Fibroblast of the aortic adventitia (primary cell): ENCODE measurements around the gene MUC12. TPM values are rescaled to one million over a fixed set of nuclear protein-coding genes. Genes with fewer than 3 reads are reported as not detected.

Experiments used
- DNase-seq: peaks from one replicate; pipeline ENCODE4 v3.0.0-alpha.2; 2010; ENCODE audit warnings: low read depth
- H3K4me3 ChIP-seq: 2 replicates; pipeline ENCODE4 v1.5.1; 2011; ENCODE audit warnings: low read depth, mild to moderate bottlenecking, control low read depth, low read length, moderate library complexity
- CTCF ChIP-seq: IDR thresholded peaks from 2 replicates; pipeline ENCODE4 v1.5.1; 2011; ENCODE audit warnings: mild to moderate bottlenecking, low read length, control low read depth, inconsistent platforms; ENCODE audit not compliant: insufficient read depth
- small RNA-seq: library from RNA; depleted of rRNA; stranded (forward); fragments of <200 nt; gene quantifications from one replicate; pipeline ENCODE3, GENCODE V24; 2012
- total RNA-seq: library from RNA; depleted of rRNA; stranded (reverse); fragments of >200 nt; gene quantifications from 2 replicates; pipeline ENCODE4 v1.2.3, GENCODE V29; 2012; ENCODE audit warnings: low replicate concordance

MUC12 gene
- total RNA-seq, 1 donor: not detected

DNA sequence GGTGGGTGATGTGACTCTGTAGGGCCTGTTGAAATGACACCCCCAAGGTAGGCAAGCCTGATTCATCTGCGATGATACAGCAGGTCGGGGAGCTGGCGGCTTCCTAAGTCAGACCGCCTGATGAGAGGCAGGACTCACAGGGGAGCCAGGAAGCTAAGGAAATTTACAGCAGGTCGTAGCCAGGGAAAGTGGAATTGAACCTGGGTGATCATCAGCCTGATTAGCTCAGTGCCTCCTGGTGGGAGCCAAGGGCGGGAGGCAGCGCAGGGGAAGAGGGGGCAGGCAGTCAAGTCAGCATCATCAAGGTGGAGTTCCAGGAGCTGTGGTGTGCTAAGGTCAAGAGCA lies 97.4 kb downstream of the MUC12 start:
- no peak for DNase-seq
- no peak overlapping the region for H3K4me3 ChIP-seq
- TF ChIP-seq CTCF: no peak

DNA sequence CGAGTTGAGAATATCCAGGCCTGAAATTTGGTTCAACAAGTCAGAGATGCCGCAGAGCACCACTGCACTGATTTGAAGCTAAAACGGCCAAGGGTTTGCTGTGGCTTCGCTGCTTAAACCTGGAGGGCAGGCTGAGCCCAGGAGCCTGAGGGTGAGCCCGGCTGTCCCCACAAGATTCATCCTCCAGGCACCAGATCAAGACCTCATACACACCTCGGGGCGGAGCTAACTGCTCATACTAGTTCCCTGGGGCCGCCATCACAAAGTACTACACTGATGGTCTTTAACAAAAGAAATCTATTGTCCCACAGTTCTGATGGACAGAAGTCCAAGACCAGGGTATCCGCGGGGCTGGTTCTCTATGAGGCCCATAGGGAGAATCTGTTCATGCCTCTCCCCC lies 99.0 kb downstream of the MUC12 start:
- DNase-seq: no peak
- no peak for TF ChIP-seq CTCF
- H3K4me3 ChIP-seq: no peak overlapping the region

Small RNA genes within 50 kb of the gene (small RNA-seq; reads per million reads assigned to genes)
- gene RPS29P15: not detected

Other genes with a start within 250 kb of the MUC12 start
- not detected in 2 replicates for gene EPO, start 249.1 kb upstream of the MUC12 start, total RNA-seq
- not detected in 2 replicates for gene ZAN, start 236.0 kb upstream of the MUC12 start, total RNA-seq
- 24.9 and 37.9 TPM in 2 replicates for gene EPHB4, start 142.0 kb upstream of the MUC12 start, total RNA-seq
- gene SLC12A9, start 116.9 kb upstream of the MUC12 start, total RNA-seq: 13.9 and 14.3 TPM in 2 replicates
- 71.4 and 81.3 TPM in 2 replicates for gene TRIP6, start 102.2 kb upstream of the MUC12 start, total RNA-seq
- gene SRRT, start 94.5 kb upstream of the MUC12 start, total RNA-seq: 25.3 and 41.2 TPM in 2 replicates
- 2.2 and 3.3 TPM in 2 replicates for gene UFSP1, start 79.8 kb upstream of the MUC12 start, total RNA-seq
- 0.16 TPM in 1 of 2 replicates, not detected in the other for gene ACHE, start 73.7 kb upstream of the MUC12 start, total RNA-seq
- gene MUC3A, start 20.0 kb upstream of the MUC12 start, total RNA-seq: 0.16 TPM in 1 of 2 replicates, not detected in the other
- not detected in 2 replicates for gene MUC17, start 50.5 kb downstream of the MUC12 start, total RNA-seq
- gene TRIM56, start 115.9 kb downstream of the MUC12 start, total RNA-seq: 10.0 and 17.2 TPM in 2 replicates
- 23.1 and 341 TPM in 2 replicates for gene SERPINE1, start 157.5 kb downstream of the MUC12 start, total RNA-seq
- gene AP1S1, start 184.9 kb downstream of the MUC12 start, total RNA-seq: 34.9 and 77.5 TPM in 2 replicates
- not detected in 2 replicates for gene VGF, start 196.0 kb downstream of the MUC12 start, total RNA-seq
- gene NAT16, start 210.7 kb downstream of the MUC12 start, total RNA-seq: not detected in 2 replicates
- not detected in 2 replicates for gene MOGAT3, start 231.5 kb downstream of the MUC12 start, total RNA-seq
- 31.3 and 45.5 TPM in 2 replicates for gene PLOD3, start 248.0 kb downstream of the MUC12 start, total RNA-seq
- 75.6 and 98.2 TPM in 2 replicates for gene ZNHIT1, start 248.6 kb downstream of the MUC12 start, total RNA-seq